Measurements from ENCODE around the gene ACP1.

DNA sequence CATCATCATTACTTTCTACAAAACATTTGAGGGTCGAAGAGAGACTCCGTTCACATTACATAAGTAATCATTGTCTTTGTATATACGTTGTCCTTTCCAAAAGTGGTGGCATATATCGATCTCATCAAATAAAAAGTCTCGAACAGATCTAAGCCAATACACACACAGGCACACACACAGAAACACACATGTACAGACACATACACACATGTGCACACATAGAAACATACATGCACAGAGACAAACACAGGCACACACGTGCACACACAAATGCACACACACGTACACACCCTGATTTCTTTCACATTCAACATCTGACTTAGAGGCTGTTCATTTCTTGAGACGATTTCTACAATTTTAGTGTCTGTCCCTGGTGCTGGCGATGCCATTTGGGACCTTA is 40.6 kb downstream of the ACP1 start:
- TF ChIP-seq, protein P1, sequence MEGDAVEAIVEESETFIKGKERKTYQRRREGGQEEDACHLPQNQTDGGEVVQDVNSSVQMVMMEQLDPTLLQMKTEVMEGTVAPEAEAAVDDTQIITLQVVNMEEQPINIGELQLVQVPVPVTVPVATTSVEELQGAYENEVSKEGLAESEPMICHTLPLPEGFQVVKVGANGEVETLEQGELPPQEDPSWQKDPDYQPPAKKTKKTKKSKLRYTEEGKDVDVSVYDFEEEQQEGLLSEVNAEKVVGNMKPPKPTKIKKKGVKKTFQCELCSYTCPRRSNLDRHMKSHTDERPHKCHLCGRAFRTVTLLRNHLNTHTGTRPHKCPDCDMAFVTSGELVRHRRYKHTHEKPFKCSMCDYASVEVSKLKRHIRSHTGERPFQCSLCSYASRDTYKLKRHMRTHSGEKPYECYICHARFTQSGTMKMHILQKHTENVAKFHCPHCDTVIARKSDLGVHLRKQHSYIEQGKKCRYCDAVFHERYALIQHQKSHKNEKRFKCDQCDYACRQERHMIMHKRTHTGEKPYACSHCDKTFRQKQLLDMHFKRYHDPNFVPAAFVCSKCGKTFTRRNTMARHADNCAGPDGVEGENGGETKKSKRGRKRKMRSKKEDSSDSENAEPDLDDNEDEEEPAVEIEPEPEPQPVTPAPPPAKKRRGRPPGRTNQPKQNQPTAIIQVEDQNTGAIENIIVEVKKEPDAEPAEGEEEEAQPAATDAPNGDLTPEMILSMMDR (IDR thresholded peaks at IDR 0.05): no peak
- no peak for TF ChIP-seq POLR2A (IDR thresholded peaks at IDR 0.05)
- no peak for TF ChIP-seq POLR2AphosphoS5 (IDR thresholded peaks at IDR 0.05)

All from upper lobe of left lung (tissue), 4 donors.